ENCODE results near the gene LEF1. TPM values are rescaled to one million over a fixed set of nuclear protein-coding genes. Genes with fewer than 3 reads are reported as not detected.
A peak's percentile ranks its signal among the peaks of the same experiment; 100 is the strongest.

Gene LEF1
- total RNA-seq, 1 donor from 2014 or later = 55.0 TPM

GRCh38 chr4:108056418-108056817 is 112.3 kb downstream of the LEF1 start:
- H3K9me3 Mint-ChIP-seq = no peaks in the 10 kb centered on the region
- H3K4me3 Mint-ChIP-seq = no peak overlapping the region
- no peak for TF ChIP-seq CTCF (conservative IDR thresholded peaks at IDR 0.05)
- no peaks in the 10 kb centered on the region for H3K27me3 Mint-ChIP-seq (ENCODE audit: low read depth)
- no peak for DNase-seq (ENCODE audit: low read depth, low spot score)
- H3K36me3 Mint-ChIP-seq (ENCODE audit: low read depth) = peaks cover 4% of the 10 kb centered on the region
- H3K4me1 Mint-ChIP-seq = peaks cover 20% of the 10 kb centered on the region
- H3K27ac Mint-ChIP-seq (ENCODE audit: unreplicated experiment) = peak overlapping the region; percentile 58

GRCh38 chr4:108055787-108056186 is 112.9 kb downstream of the LEF1 start:
- Mint-ChIP-seq H3K4me1 (peaks cover 17% of the 10 kb centered on the region), H3K9me3 (no peaks in the 10 kb centered on the region), H3K4me3 (no peak overlapping the region), H3K27me3 (ENCODE audit: low read depth) (no peaks in the 10 kb centered on the region), H3K27ac (ENCODE audit: unreplicated experiment) (no peak overlapping the region), H3K36me3 (ENCODE audit: low read depth) (peaks cover 4% of the 10 kb centered on the region)
- no peak for TF ChIP-seq CTCF (conservative IDR thresholded peaks at IDR 0.05)
- DNase-seq (ENCODE audit: low read depth, low spot score) = no peak

- Mint-ChIP-seq H3K36me3 (ENCODE audit: low read depth) (peaks cover 4% of the 10 kb centered on the region), H3K4me3 (no peak overlapping the region)
- DNase-seq (ENCODE audit: low read depth, low spot score) = no peak
These were observed 114.6 kb downstream of the LEF1 start for GRCh38 chr4:108054025-108054638.

GRCh38 chr4:108053251-108053711 is 115.5 kb downstream of the LEF1 start:
- DNase-seq (ENCODE audit: low read depth, low spot score) = no peak
- Mint-ChIP-seq H3K9me3 (no peaks in the 10 kb centered on the region), H3K4me1 (no peaks in the 10 kb centered on the region), H3K27me3 (ENCODE audit: low read depth) (no peaks in the 10 kb centered on the region), H3K36me3 (ENCODE audit: low read depth) (peaks cover 6% of the 10 kb centered on the region), H3K4me3 (no peak overlapping the region), H3K27ac (ENCODE audit: unreplicated experiment) (no peak overlapping the region)
- no peak for TF ChIP-seq CTCF (conservative IDR thresholded peaks at IDR 0.05)

More at GRCh38 chr4:108054025-108054638, 114.6 kb downstream of the LEF1 start:
- H3K9me3 Mint-ChIP-seq = no peaks in the 10 kb centered on the region
- H3K27me3 Mint-ChIP-seq (ENCODE audit: low read depth) = no peaks in the 10 kb centered on the region
- H3K27ac Mint-ChIP-seq (ENCODE audit: unreplicated experiment) = no peak overlapping the region
- peaks cover 7% of the 10 kb centered on the region for H3K4me1 Mint-ChIP-seq
- TF ChIP-seq CTCF (conservative IDR thresholded peaks at IDR 0.05) = no peak

- Mint-ChIP-seq H3K27ac (ENCODE audit: unreplicated experiment) (peak overlapping the region; percentile 78), H3K27me3 (ENCODE audit: low read depth) (no peaks in the 10 kb centered on the region), H3K36me3 (ENCODE audit: low read depth) (peaks cover 8% of the 10 kb centered on the region), H3K9me3 (no peaks in the 10 kb centered on the region), H3K4me1 (no peaks in the 10 kb centered on the region), H3K4me3 (no peak overlapping the region)
- no peak for TF ChIP-seq CTCF (conservative IDR thresholded peaks at IDR 0.05)
- no peak for DNase-seq (ENCODE audit: low read depth, low spot score)
These were observed 116.1 kb downstream of the LEF1 start for GRCh38 chr4:108052558-108053120.

Data from neural crest cell (in vitro differentiated cells).